MM.1S (cell line): ENCODE results near the gene AFAP1.
A peak's percentile ranks its signal among the peaks of the same experiment; 100 is the strongest.

ENCODE experiments used
- DNase-seq: peaks from one replicate; pipeline ENCODE4 v3.0.0-alpha.2; 2015
- H2AFZ ChIP-seq: fragments of 300-600 bp; sonication (generic); 2 replicates; pipeline ENCODE4 v1.6.0; 2016; ENCODE audit warnings: antibody characterized with exemption, low read length
- H3F3A ChIP-seq: fragments of 300-600 bp; sonication (generic); 2 replicates; pipeline ENCODE4 v1.6.1; 2016; ENCODE audit warnings: mild to moderate bottlenecking, antibody characterized with exemption, low read length, moderate library complexity, mixed read lengths; ENCODE audit not compliant: insufficient read depth
- H3K27ac ChIP-seq: fragments of 300-600 bp; sonication (generic); 2 replicates; pipeline ENCODE4 v1.5.1; 2016; ENCODE audit warnings: mild to moderate bottlenecking, low read length
- H3K27me3 ChIP-seq: fragments of 300-600 bp; sonication (generic); replicated peaks from 2 replicates; pipeline ENCODE4 v1.6.0; 2016; ENCODE audit warnings: low read length; ENCODE audit not compliant: insufficient read depth
- H3K36me3 ChIP-seq: fragments of 300-600 bp; sonication (generic); replicated peaks from 2 replicates; pipeline ENCODE4 v1.6.1; 2016; ENCODE audit warnings: mild to moderate bottlenecking, low read length, mixed read lengths; ENCODE audit not compliant: insufficient read depth
- H3K4me1 ChIP-seq: fragments of 300-600 bp; sonication (generic); 2 replicates; pipeline ENCODE4 v1.6.1; 2016; ENCODE audit warnings: low read length, mixed read lengths
- H3K4me2 ChIP-seq: fragments of 300-600 bp; sonication (generic); 2 replicates; pipeline ENCODE4 v1.6.0; 2016; ENCODE audit warnings: low read depth, low read length
- H3K4me3 ChIP-seq: fragments of 300-600 bp; sonication (generic); 2 replicates; pipeline ENCODE4 v1.5.1; 2016; ENCODE audit warnings: low read length, mixed read lengths
- H3K79me2 ChIP-seq: fragments of 300-600 bp; sonication (generic); 2 replicates; pipeline ENCODE4 v1.6.1; 2016; ENCODE audit warnings: mixed run types, low read length, mixed read lengths
- H3K9ac ChIP-seq: fragments of 300-600 bp; sonication (generic); 2 replicates; pipeline ENCODE4 v1.6.1; 2016; ENCODE audit warnings: low read length, mixed read lengths
- H3K9me2 ChIP-seq: fragments of 300-600 bp; sonication (generic); replicated peaks from 2 replicates; pipeline ENCODE4 v1.6.1; 2016; ENCODE audit warnings: mild to moderate bottlenecking, low read length, mixed read lengths; ENCODE audit not compliant: insufficient read depth
- H3K9me3 ChIP-seq: fragments of 300-600 bp; sonication (generic); replicated peaks from 2 replicates; pipeline ENCODE4 v1.6.1; 2016; ENCODE audit warnings: mild to moderate bottlenecking, low read length, mixed read lengths; ENCODE audit not compliant: insufficient read depth
- H4K20me1 ChIP-seq: fragments of 300-600 bp; sonication (generic); 2 replicates; pipeline ENCODE4 v1.6.1; 2016; ENCODE audit warnings: mild to moderate bottlenecking, low read length, moderate library complexity, mixed read lengths; ENCODE audit not compliant: insufficient read depth
- EZH2 ChIP-seq: fragments of 300-600 bp; sonication (generic); optimal IDR thresholded peaks from 2 replicates; pipeline ENCODE3; 2017; ENCODE audit warnings: low read depth, mild to moderate bottlenecking, antibody characterized with exemption, low read length, mixed read lengths
- EZH2phosphoT487 ChIP-seq: fragments of 300-600 bp; sonication (generic); IDR thresholded peaks from 2 replicates; pipeline ENCODE4 v1.6.1; 2018; ENCODE audit warnings: antibody characterized with exemption, low read length
- TF ChIP-seq, protein P1 (sequence below): fragments of 300-600 bp; sonication (generic); IDR thresholded peaks from 2 replicates; pipeline ENCODE4 v1.5.1; 2016; ENCODE audit warnings: antibody characterized with exemption, low read length, mixed read lengths

AFAP1 gene

DNA sequence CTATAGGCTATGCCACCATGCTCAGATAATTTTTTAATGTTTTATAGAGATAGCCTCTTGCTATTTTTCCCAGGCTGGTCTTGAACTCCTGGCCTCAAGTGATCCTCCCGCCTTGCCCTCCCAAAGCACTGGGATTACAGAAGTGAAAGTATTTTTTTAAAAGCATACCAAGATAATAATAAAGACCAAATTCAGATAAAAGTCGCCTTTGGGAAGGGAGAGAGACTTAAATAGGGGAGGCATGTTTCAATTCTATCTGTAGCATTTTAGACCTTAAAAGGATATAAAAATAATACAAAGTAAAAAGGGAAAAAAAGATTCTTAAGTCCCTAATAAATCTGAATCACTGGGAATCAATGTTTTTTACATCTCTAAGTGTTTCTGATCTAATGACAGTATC lies 108.9 kb downstream of the AFAP1 start:
- no peaks in the 10 kb centered on the region for H3K9me2 ChIP-seq
- peaks cover 19% of the 10 kb centered on the region for H3F3A ChIP-seq
- peak overlapping the region; percentile 21; the same call in 1 of the 2 replicates for H3K9ac ChIP-seq
- H3K4me3 ChIP-seq = peak overlapping the region; percentile 29; the same call in 1 of the 2 replicates
- no peaks in the 10 kb centered on the region for H3K9me3 ChIP-seq
- H3K79me2 ChIP-seq = no peaks in the 10 kb centered on the region
- no peak for DNase-seq
- no peaks in the 10 kb centered on the region for H3K36me3 ChIP-seq
- H3K27me3 ChIP-seq = peaks cover 21% of the 10 kb centered on the region
- H3K4me2 ChIP-seq = peak overlapping the region; percentile 72
- peak overlapping the region; percentile 61; the same call in 1 of the 2 replicates for H3K27ac ChIP-seq
- H3K4me1 ChIP-seq = peaks cover 36% of the 10 kb centered on the region
- H4K20me1 ChIP-seq = no peaks in the 10 kb centered on the region
- no peak overlapping the region for H2AFZ ChIP-seq
- TF ChIP-seq EZH2 = no peak
- TF ChIP-seq EZH2phosphoT487 = no peak
- TF ChIP-seq, protein P1, sequence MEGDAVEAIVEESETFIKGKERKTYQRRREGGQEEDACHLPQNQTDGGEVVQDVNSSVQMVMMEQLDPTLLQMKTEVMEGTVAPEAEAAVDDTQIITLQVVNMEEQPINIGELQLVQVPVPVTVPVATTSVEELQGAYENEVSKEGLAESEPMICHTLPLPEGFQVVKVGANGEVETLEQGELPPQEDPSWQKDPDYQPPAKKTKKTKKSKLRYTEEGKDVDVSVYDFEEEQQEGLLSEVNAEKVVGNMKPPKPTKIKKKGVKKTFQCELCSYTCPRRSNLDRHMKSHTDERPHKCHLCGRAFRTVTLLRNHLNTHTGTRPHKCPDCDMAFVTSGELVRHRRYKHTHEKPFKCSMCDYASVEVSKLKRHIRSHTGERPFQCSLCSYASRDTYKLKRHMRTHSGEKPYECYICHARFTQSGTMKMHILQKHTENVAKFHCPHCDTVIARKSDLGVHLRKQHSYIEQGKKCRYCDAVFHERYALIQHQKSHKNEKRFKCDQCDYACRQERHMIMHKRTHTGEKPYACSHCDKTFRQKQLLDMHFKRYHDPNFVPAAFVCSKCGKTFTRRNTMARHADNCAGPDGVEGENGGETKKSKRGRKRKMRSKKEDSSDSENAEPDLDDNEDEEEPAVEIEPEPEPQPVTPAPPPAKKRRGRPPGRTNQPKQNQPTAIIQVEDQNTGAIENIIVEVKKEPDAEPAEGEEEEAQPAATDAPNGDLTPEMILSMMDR = no peak

DNA sequence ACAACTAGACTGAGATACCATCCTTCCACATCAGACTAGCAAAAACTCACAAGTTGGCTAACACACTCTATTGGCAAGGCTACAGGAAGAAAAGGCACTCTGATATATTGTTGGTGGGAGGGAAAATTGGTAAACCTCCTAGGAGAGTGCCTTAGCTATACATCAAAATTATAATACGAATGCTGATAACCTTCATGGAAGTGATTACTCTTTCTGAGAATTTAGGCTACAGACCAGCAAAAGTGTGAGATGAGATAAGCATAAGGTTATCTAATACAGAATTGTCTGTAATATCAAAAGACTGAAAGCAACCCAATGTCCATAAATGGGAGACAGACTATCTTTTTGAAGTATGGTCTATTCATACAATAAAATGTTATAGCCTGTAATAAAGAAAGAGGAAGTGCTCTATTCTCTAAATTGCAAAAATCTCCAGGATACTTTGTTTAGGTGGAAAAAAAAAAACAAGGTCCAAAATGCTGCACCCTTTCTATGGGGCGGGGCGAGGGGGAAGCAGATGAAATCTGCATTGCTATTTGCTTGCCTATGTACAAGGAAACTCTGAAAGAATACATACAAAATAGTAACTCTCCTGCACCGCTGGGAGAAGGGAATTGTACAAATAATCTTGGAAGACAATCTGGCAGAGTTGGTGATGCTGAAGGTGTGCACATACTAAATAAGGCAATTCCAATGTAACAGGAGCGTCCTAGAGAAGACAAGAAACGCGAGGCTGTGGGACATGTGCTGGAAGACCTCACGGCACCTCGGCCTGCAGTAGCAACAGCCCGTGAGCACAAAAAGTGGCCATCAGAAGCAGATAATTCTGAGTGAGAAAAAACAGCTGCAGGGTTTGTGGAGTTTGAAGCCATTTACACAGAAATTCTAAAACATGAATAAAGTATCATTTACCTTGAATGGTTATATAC lies 109.7 kb downstream of the AFAP1 start:
- no peak for DNase-seq
- Histone ChIP-seq H2AFZ (no peak overlapping the region), H3K36me3 (no peaks in the 10 kb centered on the region), H3K27ac (no peak overlapping the region), H3K4me2 (no peak overlapping the region), H3K27me3 (peaks cover 28% of the 10 kb centered on the region), H3K9me2 (no peaks in the 10 kb centered on the region), H3K4me1 (peaks cover 36% of the 10 kb centered on the region), H4K20me1 (no peaks in the 10 kb centered on the region), H3K79me2 (no peaks in the 10 kb centered on the region), H3K9ac (no peak overlapping the region), H3K4me3 (no peak overlapping the region), H3K9me3 (no peaks in the 10 kb centered on the region), H3F3A (peaks cover 19% of the 10 kb centered on the region)
- TF ChIP-seq EZH2phosphoT487 (no peak), EZH2 (no peak)
- TF ChIP-seq, protein P1 = no peak

DNA sequence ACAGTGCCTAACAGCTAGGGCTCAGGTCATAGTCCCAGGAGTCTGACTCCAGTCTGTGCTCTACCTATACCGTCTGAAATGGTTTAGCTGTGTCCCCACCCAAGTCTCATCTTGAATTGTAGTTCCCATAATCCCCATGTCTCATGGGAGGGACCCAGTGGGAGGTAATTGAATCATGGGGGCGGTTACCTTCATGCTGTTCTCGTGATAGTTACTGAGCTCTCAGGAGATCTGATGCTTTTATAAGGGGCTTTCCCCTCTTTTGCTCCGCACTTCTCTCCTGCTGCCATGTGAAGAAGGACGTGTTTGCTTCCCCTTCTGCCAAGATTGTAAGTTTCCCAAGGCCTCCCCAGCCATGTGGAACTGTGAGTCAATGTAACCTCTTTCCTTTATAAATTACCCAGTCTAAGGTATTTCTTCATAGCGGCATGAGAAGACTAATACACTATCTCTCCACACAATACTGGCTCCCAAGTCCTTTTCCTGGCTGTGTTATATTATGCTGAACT lies 110.8 kb downstream of the AFAP1 start:
- TF ChIP-seq, protein P1 = no peak
- TF ChIP-seq EZH2phosphoT487 (no peak), EZH2 (no peak)
- peak overlapping the region; percentile 43; the same call in 1 of the 2 replicates for H3K27ac ChIP-seq
- H3K36me3 ChIP-seq = no peaks in the 10 kb centered on the region
- no peaks in the 10 kb centered on the region for H3K9me3 ChIP-seq
- peaks cover 34% of the 10 kb centered on the region for H3K27me3 ChIP-seq
- no peaks in the 10 kb centered on the region for H4K20me1 ChIP-seq
- H3K4me1 ChIP-seq = peaks cover 36% of the 10 kb centered on the region
- H3K9me2 ChIP-seq = no peaks in the 10 kb centered on the region
- no peak for DNase-seq
- H3K79me2 ChIP-seq = no peaks in the 10 kb centered on the region
- H3K4me3 ChIP-seq = 0 out of 2 replicates have a peak overlapping the region, but pooled peaks have one; percentile 20
- peaks cover 19% of the 10 kb centered on the region for H3F3A ChIP-seq
- peak overlapping the region; percentile 63 for H3K4me2 ChIP-seq
- H2AFZ ChIP-seq = no peak overlapping the region
- no peak overlapping the region for H3K9ac ChIP-seq
